DOHH2 (cell line): Measurements from ENCODE around the gene CTRB2.

Source experiments
- EZH2phosphoT487 ChIP-seq: fragments of 200-600 bp; sonication (generic); IDR thresholded peaks from 2 replicates; pipeline ENCODE4 v1.6.1; 2017; ENCODE audit warnings: borderline replicate concordance, mild to moderate bottlenecking, antibody characterized with exemption, low read length, moderate library complexity, mixed read lengths
- TF ChIP-seq, protein P1 (sequence below): fragments of 200-600 bp; sonication (generic); IDR thresholded peaks from one replicate; pipeline ENCODE4 v1.5.1; 2014; ENCODE audit warnings: antibody characterized with exemption, mild to moderate bottlenecking, low read depth, low read length; ENCODE audit not compliant: poor library complexity, severe bottlenecking

- TF ChIP-seq, protein P1, sequence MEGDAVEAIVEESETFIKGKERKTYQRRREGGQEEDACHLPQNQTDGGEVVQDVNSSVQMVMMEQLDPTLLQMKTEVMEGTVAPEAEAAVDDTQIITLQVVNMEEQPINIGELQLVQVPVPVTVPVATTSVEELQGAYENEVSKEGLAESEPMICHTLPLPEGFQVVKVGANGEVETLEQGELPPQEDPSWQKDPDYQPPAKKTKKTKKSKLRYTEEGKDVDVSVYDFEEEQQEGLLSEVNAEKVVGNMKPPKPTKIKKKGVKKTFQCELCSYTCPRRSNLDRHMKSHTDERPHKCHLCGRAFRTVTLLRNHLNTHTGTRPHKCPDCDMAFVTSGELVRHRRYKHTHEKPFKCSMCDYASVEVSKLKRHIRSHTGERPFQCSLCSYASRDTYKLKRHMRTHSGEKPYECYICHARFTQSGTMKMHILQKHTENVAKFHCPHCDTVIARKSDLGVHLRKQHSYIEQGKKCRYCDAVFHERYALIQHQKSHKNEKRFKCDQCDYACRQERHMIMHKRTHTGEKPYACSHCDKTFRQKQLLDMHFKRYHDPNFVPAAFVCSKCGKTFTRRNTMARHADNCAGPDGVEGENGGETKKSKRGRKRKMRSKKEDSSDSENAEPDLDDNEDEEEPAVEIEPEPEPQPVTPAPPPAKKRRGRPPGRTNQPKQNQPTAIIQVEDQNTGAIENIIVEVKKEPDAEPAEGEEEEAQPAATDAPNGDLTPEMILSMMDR, result no peak
- no peak for TF ChIP-seq EZH2phosphoT487
These were observed 12.1 kb upstream of the CTRB2 start for GRCh38 chr16:75219088-75219487.
